Measurements from ENCODE around the gene IGSF6. TPM values are rescaled to one million over a fixed set of nuclear protein-coding genes. Genes with fewer than 3 reads are reported as not detected.

IGSF6 gene
- total RNA-seq, 1 donor from 2014 or later: not detected

- peak within 1 kb of the TSS; percentile 85 for H3K4me3 Mint-ChIP-seq
- H3K27ac Mint-ChIP-seq: peak within 1 kb of the TSS; percentile 98
- H3K36me3 Mint-ChIP-seq: no peaks in the 10 kb centered on the region
- H3K27me3 Mint-ChIP-seq (ENCODE audit: low read depth): no peaks in the 10 kb centered on the region
- DNase-seq (ENCODE audit: low spot score in 2 of 2, unreplicated experiment in 2 of 2): peak; percentile 87 to 94
- no peaks in the 10 kb centered on the region for H3K9me3 Mint-ChIP-seq
- peaks cover 41% of the 10 kb centered on the region for H3K4me1 Mint-ChIP-seq
- no peak for TF ChIP-seq CTCF (IDR thresholded peaks at IDR 0.05; ENCODE audit: unreplicated experiment)
Measured at GRCh38 chr16:21599122-21600030, 53.0 kb downstream of the IGSF6 start, which contains the start of gene METTL9. TSS of gene METTL9 (plus strand) at chr16:21599577. CDS start at chr16:21599734, 157 bp downstream.

GRCh38 chr16:21598701-21599121 is 53.7 kb downstream of the IGSF6 start:
- TF ChIP-seq CTCF (IDR thresholded peaks at IDR 0.05; ENCODE audit: unreplicated experiment): no peak
- no peaks in the 10 kb centered on the region for H3K9me3 Mint-ChIP-seq

GRCh38 chr16:21598206-21598605 is 54.2 kb downstream of the IGSF6 start:
- no peak for TF ChIP-seq CTCF (IDR thresholded peaks at IDR 0.05; ENCODE audit: unreplicated experiment)
- no peaks in the 10 kb centered on the region for H3K9me3 Mint-ChIP-seq

More at GRCh38 chr16:21598701-21599121, 53.7 kb downstream of the IGSF6 start:
- peak in 1 of 2 experiments; percentile 60 for DNase-seq (ENCODE audit: low spot score in 2 of 2, unreplicated experiment in 2 of 2)
- no peaks in the 10 kb centered on the region for H3K36me3 Mint-ChIP-seq
- peak overlapping the region; percentile 91 for H3K27ac Mint-ChIP-seq
- peaks cover 35% of the 10 kb centered on the region for H3K4me1 Mint-ChIP-seq
- H3K27me3 Mint-ChIP-seq (ENCODE audit: low read depth): no peaks in the 10 kb centered on the region
- peak overlapping the region; percentile 84 for H3K4me3 Mint-ChIP-seq

GRCh38 chr16:21597561-21598030 is 54.8 kb downstream of the IGSF6 start:
- no peak for DNase-seq (ENCODE audit: low spot score in 2 of 2, unreplicated experiment in 2 of 2)
- TF ChIP-seq CTCF (IDR thresholded peaks at IDR 0.05; ENCODE audit: unreplicated experiment): no peak
- peaks cover 29% of the 10 kb centered on the region for H3K4me1 Mint-ChIP-seq
- H3K36me3 Mint-ChIP-seq: no peaks in the 10 kb centered on the region
- H3K4me3 Mint-ChIP-seq: peak overlapping the region; percentile 52
- peaks cover 2% of the 10 kb centered on the region for H3K27me3 Mint-ChIP-seq (ENCODE audit: low read depth)
- H3K27ac Mint-ChIP-seq: peak overlapping the region; percentile 54
- no peaks in the 10 kb centered on the region for H3K9me3 Mint-ChIP-seq

More at GRCh38 chr16:21598206-21598605, 54.2 kb downstream of the IGSF6 start:
- Mint-ChIP-seq H3K27me3 (ENCODE audit: low read depth) (peaks cover 2% of the 10 kb centered on the region), H3K4me3 (peak overlapping the region; percentile 84), H3K36me3 (no peaks in the 10 kb centered on the region), H3K27ac (peak overlapping the region; percentile 91), H3K4me1 (peaks cover 30% of the 10 kb centered on the region)
- no peak for DNase-seq (ENCODE audit: low spot score in 2 of 2, unreplicated experiment in 2 of 2)

- H3K9me3 Mint-ChIP-seq: no peaks in the 10 kb centered on the region
- DNase-seq (ENCODE audit: low spot score in 2 of 2, unreplicated experiment in 2 of 2): no peak
- no peak overlapping the region for H3K4me3 Mint-ChIP-seq
- H3K27ac Mint-ChIP-seq: no peak overlapping the region
- H3K36me3 Mint-ChIP-seq: no peaks in the 10 kb centered on the region
- H3K4me1 Mint-ChIP-seq: peaks cover 12% of the 10 kb centered on the region
- TF ChIP-seq CTCF (IDR thresholded peaks at IDR 0.05; ENCODE audit: unreplicated experiment): no peak
- H3K27me3 Mint-ChIP-seq (ENCODE audit: low read depth): peaks cover 2% of the 10 kb centered on the region
Measured at GRCh38 chr16:21593530-21594289, 58.7 kb downstream of the IGSF6 start.

All from mesothelial cell of epicardium (in vitro differentiated cells).